BLaER1 treated with 17β-estradiol and CSF1 and Interleukin-3, amounts not matched to agents 10 nM and 100 nM (cell line): Measurements from ENCODE around the gene IL13RA1.

Experiments used
- H3K27ac ChIP-seq, 11 experiments: shearing (Covaris generic); formaldehyde crosslinking; 2 replicates each; pipeline ENCODE4 v1.8.1; 2022
- H3K27me3 ChIP-seq, 11 experiments: shearing (Covaris generic); formaldehyde crosslinking; 2 replicates each; pipeline ENCODE4 v1.8.1; 2022
- H3K36me3 ChIP-seq, 11 experiments: shearing (Covaris generic); formaldehyde crosslinking; 2 replicates each; pipeline ENCODE4 v1.8.1; 2022
- H3K4me1 ChIP-seq, 10 experiments: shearing (Covaris generic); formaldehyde crosslinking; 2 replicates each; pipeline ENCODE4 v1.8.1; 2022
- H3K4me2 ChIP-seq, 11 experiments: shearing (Covaris generic); formaldehyde crosslinking; 2 replicates each; pipeline ENCODE4 v1.8.1; 2022
- H3K4me3 ChIP-seq, 10 experiments: shearing (Covaris generic); formaldehyde crosslinking; 2 replicates each; pipeline ENCODE4 v1.8.1; 2022
- H3K9ac ChIP-seq, 11 experiments: shearing (Covaris generic); formaldehyde crosslinking; 2 replicates each; pipeline ENCODE4 v1.8.1; 2022
- H3K9me3 ChIP-seq, 11 experiments: shearing (Covaris generic); formaldehyde crosslinking; replicated peaks in 1 of 11; 2 replicates each; pipeline ENCODE4 v1.8.1; 2022
- H4K20me1 ChIP-seq, 11 experiments: shearing (Covaris generic); formaldehyde crosslinking; 2 replicates each; pipeline ENCODE4 v1.8.1; 2022
- Cebpa-rat ChIP-seq, 11 experiments: shearing (Covaris generic); IDR thresholded peaks; 2 replicates each; pipeline ENCODE4 v1.8.1; 2022

IL13RA1 gene

GRCh38 chrX:118756101-118756500, 28.7 kb downstream of the IL13RA1 start:
- no peak overlapping the region for H3K27ac ChIP-seq
- no peak for TF ChIP-seq Cebpa-rat (IDR thresholded peaks at IDR 0.05)
- no peaks in the 10 kb centered on the region for H3K9me3 ChIP-seq
- H4K20me1 ChIP-seq, result no peaks in the 10 kb centered on the region
- peaks cover 0 to 42% (median 0%) of the 10 kb centered on the region in 11 experiments; a peak in 6 of 22 replicates for H3K36me3 ChIP-seq
- peaks cover 0 to 43% (median 13%) of the 10 kb centered on the region in 10 experiments; a peak in 10 of 20 replicates for H3K4me1 ChIP-seq
- H3K27me3 ChIP-seq, result no peaks in the 10 kb centered on the region
- H3K9ac ChIP-seq, result no peak overlapping the region
- no peak overlapping the region for H3K4me3 ChIP-seq
- peak overlapping the region in 5 of 11 experiments; percentile 5 to 33 (median 14); a peak in 7 of 22 replicates for H3K4me2 ChIP-seq

GRCh38 chrX:118758511-118758910, 31.1 kb downstream of the IL13RA1 start:
- no peaks in the 10 kb centered on the region for H3K27me3 ChIP-seq

GRCh38 chrX:118760025-118760424, 32.6 kb downstream of the IL13RA1 start:
- no peak for TF ChIP-seq Cebpa-rat (IDR thresholded peaks at IDR 0.05)
- H3K4me2 ChIP-seq, result no peak overlapping the region
- no peak overlapping the region for H3K27ac ChIP-seq
- H3K4me1 ChIP-seq, result peaks cover 0 to 19% (median 3%) of the 10 kb centered on the region in 10 experiments; a peak in 7 of 20 replicates
- no peak overlapping the region for H3K9ac ChIP-seq
- H3K27me3 ChIP-seq, result no peaks in the 10 kb centered on the region
- H3K36me3 ChIP-seq, result peaks cover 0 to 53% (median 0%) of the 10 kb centered on the region in 11 experiments; a peak in 5 of 22 replicates
- no peak overlapping the region for H3K4me3 ChIP-seq
- no peaks in the 10 kb centered on the region for H3K9me3 ChIP-seq
- H4K20me1 ChIP-seq, result no peaks in the 10 kb centered on the region

More at GRCh38 chrX:118758511-118758910, 31.1 kb downstream of the IL13RA1 start:
- Histone ChIP-seq H3K4me1 (peaks cover 0 to 19% (median 3%) of the 10 kb centered on the region in 10 experiments; a peak in 7 of 20 replicates), H3K27ac (no peak overlapping the region), H3K4me3 (no peak overlapping the region), H3K36me3 (peaks cover 0 to 60% (median 0%) of the 10 kb centered on the region in 11 experiments; a peak in 5 of 22 replicates), H3K9me3 (no peaks in the 10 kb centered on the region), H4K20me1 (no peaks in the 10 kb centered on the region), H3K4me2 (no peak overlapping the region), H3K9ac (no peak overlapping the region)
- TF ChIP-seq Cebpa-rat (IDR thresholded peaks at IDR 0.05), result no peak

GRCh38 chrX:118761939-118762707, 34.7 kb downstream of the IL13RA1 start:
- Histone ChIP-seq H3K9ac (no peak overlapping the region), H3K9me3 (no peaks in the 10 kb centered on the region), H3K4me3 (no peak overlapping the region), H3K27me3 (no peaks in the 10 kb centered on the region), H3K4me2 (no peak overlapping the region), H4K20me1 (no peaks in the 10 kb centered on the region), H3K36me3 (peaks cover 0 to 58% (median 0%) of the 10 kb centered on the region in 11 experiments; a peak in 7 of 22 replicates), H3K4me1 (peaks cover 0 to 3% (median 0%) of the 10 kb centered on the region in 10 experiments; a peak in 2 of 20 replicates), H3K27ac (no peak overlapping the region)
- no peak for TF ChIP-seq Cebpa-rat (IDR thresholded peaks at IDR 0.05)

- no peaks in the 10 kb centered on the region for H3K9me3 ChIP-seq
- no peak overlapping the region for H3K27ac ChIP-seq
- H3K36me3 ChIP-seq, result peaks cover 0 to 61% (median 0%) of the 10 kb centered on the region in 11 experiments; a peak in 5 of 22 replicates
- no peak overlapping the region for H3K4me3 ChIP-seq
- no peak overlapping the region for H3K4me2 ChIP-seq
- H3K4me1 ChIP-seq, result no peaks in the 10 kb centered on the region
- no peaks in the 10 kb centered on the region for H4K20me1 ChIP-seq
- H3K9ac ChIP-seq, result no peak overlapping the region
- H3K27me3 ChIP-seq, result no peaks in the 10 kb centered on the region
- TF ChIP-seq Cebpa-rat (IDR thresholded peaks at IDR 0.05), result no peak
These were observed 36.1 kb downstream of the IL13RA1 start for GRCh38 chrX:118763489-118763888.

GRCh38 chrX:118764122-118764521, 36.7 kb downstream of the IL13RA1 start:
- no peaks in the 10 kb centered on the region for H3K4me1 ChIP-seq
- no peaks in the 10 kb centered on the region for H4K20me1 ChIP-seq
- TF ChIP-seq Cebpa-rat (IDR thresholded peaks at IDR 0.05), result no peak
- no peaks in the 10 kb centered on the region for H3K27me3 ChIP-seq
- H3K9ac ChIP-seq, result no peak overlapping the region
- H3K4me2 ChIP-seq, result no peak overlapping the region
- peaks cover 0 to 61% (median 0%) of the 10 kb centered on the region in 11 experiments; a peak in 5 of 22 replicates for H3K36me3 ChIP-seq
- no peak overlapping the region for H3K27ac ChIP-seq
- no peaks in the 10 kb centered on the region for H3K9me3 ChIP-seq
- H3K4me3 ChIP-seq, result no peak overlapping the region

- peaks cover 0 to 8% (median 0%) of the 10 kb centered on the region in 11 experiments; a peak in 1 of 22 replicates for H4K20me1 ChIP-seq
- no peaks in the 10 kb centered on the region for H3K4me1 ChIP-seq
- H3K9ac ChIP-seq, result no peak overlapping the region
- no peaks in the 10 kb centered on the region for H3K27me3 ChIP-seq
- no peak overlapping the region for H3K4me2 ChIP-seq
- peaks cover 0 to 45% (median 0%) of the 10 kb centered on the region in 11 experiments; a peak in 9 of 22 replicates for H3K36me3 ChIP-seq
- H3K27ac ChIP-seq, result no peak overlapping the region
- H3K4me3 ChIP-seq, result no peak overlapping the region
- no peak for TF ChIP-seq Cebpa-rat (IDR thresholded peaks at IDR 0.05)
- H3K9me3 ChIP-seq, result peaks cover 0 to 8% (median 0%) of the 10 kb centered on the region in 11 experiments; a peak in 2 of 22 replicates
These were observed 42.8 kb downstream of the IL13RA1 start for GRCh38 chrX:118770133-118770760.

GRCh38 chrX:118772051-118772450, 44.6 kb downstream of the IL13RA1 start:
- Histone ChIP-seq H3K27ac (no peak overlapping the region), H3K4me2 (no peak overlapping the region), H3K4me3 (no peak overlapping the region), H3K9me3 (peaks cover 0 to 8% (median 0%) of the 10 kb centered on the region in 11 experiments; a peak in 2 of 22 replicates), H3K9ac (no peak overlapping the region), H4K20me1 (peaks cover 0 to 8% (median 0%) of the 10 kb centered on the region in 11 experiments; a peak in 1 of 22 replicates), H3K27me3 (no peaks in the 10 kb centered on the region), H3K36me3 (peaks cover 0 to 50% (median 0%) of the 10 kb centered on the region in 11 experiments; a peak in 9 of 22 replicates), H3K4me1 (no peaks in the 10 kb centered on the region)
- no peak for TF ChIP-seq Cebpa-rat (IDR thresholded peaks at IDR 0.05)

GRCh38 chrX:118773782-118774181, 46.4 kb downstream of the IL13RA1 start:
- no peaks in the 10 kb centered on the region for H3K27me3 ChIP-seq
- no peak overlapping the region for H3K27ac ChIP-seq
- H3K9ac ChIP-seq, result no peak overlapping the region
- H4K20me1 ChIP-seq, result peaks cover 0 to 8% (median 0%) of the 10 kb centered on the region in 11 experiments; a peak in 1 of 22 replicates
- H3K36me3 ChIP-seq, result peaks cover 0 to 46% (median 0%) of the 10 kb centered on the region in 11 experiments; a peak in 9 of 22 replicates
- H3K4me3 ChIP-seq, result no peak overlapping the region
- H3K9me3 ChIP-seq, result peaks cover 0 to 8% (median 0%) of the 10 kb centered on the region in 11 experiments; a peak in 2 of 22 replicates
- no peak for TF ChIP-seq Cebpa-rat (IDR thresholded peaks at IDR 0.05)
- no peak overlapping the region for H3K4me2 ChIP-seq
- H3K4me1 ChIP-seq, result no peaks in the 10 kb centered on the region
